HepG2 (cell line): ENCODE data around the gene ACVR1B. TPM values are rescaled to one million over a fixed set of nuclear protein-coding genes. Genes with fewer than 3 reads are reported as not detected.

ENCODE experiments used
- CEBPZ ChIP-seq: IDR thresholded peaks from 2 replicates; pipeline ENCODE4 v1.6.1; 2012; ENCODE audit warnings: low read length, improper control_type of control experiment
- ETS1 ChIP-seq: sonication (generic); formaldehyde crosslinking; IDR thresholded peaks from 2 replicates; pipeline ENCODE4 v1.4.0; 2020; ENCODE audit warnings: missing genetic modification reagents
- HIC2 ChIP-seq: sonication (generic); formaldehyde crosslinking; IDR thresholded peaks from 2 replicates; pipeline ENCODE4 v1.9.0; 2022; ENCODE audit warnings: low read depth, missing genetic modification reagents
- KAT7 ChIP-seq: IDR thresholded peaks from 2 replicates; pipeline ENCODE4 v1.6.1; 2018; ENCODE audit warnings: borderline replicate concordance, missing compliant biosample characterization
- MTF2 ChIP-seq: sonication (generic); formaldehyde crosslinking; IDR thresholded peaks from 2 replicates; pipeline ENCODE4 v1.5.0; 2020; ENCODE audit warnings: missing genetic modification reagents, borderline replicate concordance
- SOX13 ChIP-seq, 3 experiments: fragments of 450-650 bp in 1 of 3; sonication (generic) in 1 of 3; formaldehyde crosslinking in 1 of 3; IDR thresholded peaks in 2 of 3; conservative IDR thresholded peaks in 1 of 3; 2 replicates each; pipeline versions ENCODE4 v1.5.0 to v1.6.1; 2016 to 2020; ENCODE audit warnings: antibody characterized with exemption in 1 of 3, mild to moderate bottlenecking in 1 of 3, missing compliant biosample characterization in 1 of 3, missing genetic modification reagents in 1 of 3, moderate library complexity in 1 of 3
- SUZ12 ChIP-seq: fragments of 150-350 bp; IDR thresholded peaks from 2 replicates; pipeline ENCODE4 v1.6.1; 2014; ENCODE audit warnings: low read depth, low read length
- ZBTB37 ChIP-seq: sonication (generic); formaldehyde crosslinking; IDR thresholded peaks from 2 replicates; pipeline ENCODE4 v1.4.0; 2020; ENCODE audit warnings: mild to moderate bottlenecking, missing genetic modification reagents
- ZNF275 ChIP-seq: sonication (generic); formaldehyde crosslinking; IDR thresholded peaks from 2 replicates; pipeline ENCODE4 v1.8.0; 2022; ENCODE audit warnings: missing genetic modification reagents, mild to moderate bottlenecking, inconsistent platforms, borderline replicate concordance
- ZNF432 ChIP-seq: sonication (generic); formaldehyde crosslinking; IDR thresholded peaks from 2 replicates; pipeline ENCODE4 v1.5.0; 2020; ENCODE audit warnings: missing genetic modification reagents, mild to moderate bottlenecking, borderline replicate concordance
- ZNF75D ChIP-seq: sonication (generic); formaldehyde crosslinking; IDR thresholded peaks from 2 replicates; pipeline ENCODE4 v1.8.1; 2023; ENCODE audit warnings: missing genetic modification reagents, mild to moderate bottlenecking, borderline replicate concordance
- ZNF775 ChIP-seq: sonication (generic); formaldehyde crosslinking; IDR thresholded peaks from 2 replicates; pipeline ENCODE4 v1.4.0; 2020; ENCODE audit warnings: missing genetic modification reagents, mild to moderate bottlenecking, moderate library complexity, borderline replicate concordance
- ZSCAN21 ChIP-seq: sonication (generic); formaldehyde crosslinking; IDR thresholded peaks from 2 replicates; pipeline ENCODE4 v1.8.0; 2022; ENCODE audit warnings: mild to moderate bottlenecking, missing genetic modification reagents, moderate library complexity, borderline replicate concordance
- polyA plus RNA-seq, 8 experiments: library from polyadenylated mRNA; depleted of rRNA in 3 of 8; stranded (reverse) in 7 of 8; unstranded in 1 of 8; fragments of >200 nt; fragmentation: Illumina TruSeq in 4 of 8; extraction: Trizol in 4 of 8; gene quantifications; 2 replicates each; pipeline versions ENCODE4 v1.2.1 to v1.2.3, GENCODE V29; 2011 to 2016; ENCODE audit warnings: low read depth in 4 of 8, missing spikeins in 1 of 8, mixed read lengths in 1 of 8; ENCODE audit not compliant: insufficient read depth in 1 of 8
- total RNA-seq, 5 experiments: library from RNA; depleted of rRNA; stranded (reverse); fragments of >200 nt; fragmentation: Illumina TruSeq; extraction: Trizol; gene quantifications; 2 replicates each; pipeline ENCODE4 v1.2.3, GENCODE V29; 2016; ENCODE audit warnings: low read depth in 1 of 5

The ACVR1B gene
- total and polyA plus RNA-seq, 2 of the 13 experiments (the other 11 are each of a cell fraction or from before 2014, with no cell fraction given): 8.9 to 12.1 TPM

GRCh38 chr12:51972422-51972812 is 20.9 kb downstream of the ACVR1B start (continued):
- TF ChIP-seq ETS1 (no peak), ZNF775 (CRISPR knock-in tag) (no peak), KAT7 (no peak), ZNF75D (CRISPR knock-in tag) (no peak), SOX13 (IDR thresholded peaks at IDR 0.05) (no peak), SOX13 (CRISPR knock-in tag; conservative IDR thresholded peaks at IDR 0.05 in 1 of 2, IDR thresholded peaks at IDR 0.05 in 1 of 2) (peak in 1 of 2 experiments; percentile 32; a peak in 2 of 4 replicates), SUZ12 (no peak), ZBTB37 (CRISPR knock-in tag) (no peak), MTF2 (no peak), ZNF275 (CRISPR knock-in tag) (no peak), ZSCAN21 (CRISPR knock-in tag) (no peak), ZNF432 (CRISPR knock-in tag) (no peak), HIC2 (no peak), CEBPZ (no peak)
